HG02571 (cell line): ENCODE results near the gene PLEKHG4B.
"Not testable (repeated sequence)": the region's sequence is repeated elsewhere in the genome, so short reads cannot be mapped to it uniquely, and the experiment has no call there.

Experiments
- ATAC-seq: cut with Tn5 transposase; IDR thresholded peaks from one replicate; pipeline ENCODE4 v1.9.1; 2021; ENCODE audit warnings: mild to moderate bottlenecking, moderate library complexity; ENCODE audit not compliant: unreplicated experiment

PLEKHG4B gene, protein sequence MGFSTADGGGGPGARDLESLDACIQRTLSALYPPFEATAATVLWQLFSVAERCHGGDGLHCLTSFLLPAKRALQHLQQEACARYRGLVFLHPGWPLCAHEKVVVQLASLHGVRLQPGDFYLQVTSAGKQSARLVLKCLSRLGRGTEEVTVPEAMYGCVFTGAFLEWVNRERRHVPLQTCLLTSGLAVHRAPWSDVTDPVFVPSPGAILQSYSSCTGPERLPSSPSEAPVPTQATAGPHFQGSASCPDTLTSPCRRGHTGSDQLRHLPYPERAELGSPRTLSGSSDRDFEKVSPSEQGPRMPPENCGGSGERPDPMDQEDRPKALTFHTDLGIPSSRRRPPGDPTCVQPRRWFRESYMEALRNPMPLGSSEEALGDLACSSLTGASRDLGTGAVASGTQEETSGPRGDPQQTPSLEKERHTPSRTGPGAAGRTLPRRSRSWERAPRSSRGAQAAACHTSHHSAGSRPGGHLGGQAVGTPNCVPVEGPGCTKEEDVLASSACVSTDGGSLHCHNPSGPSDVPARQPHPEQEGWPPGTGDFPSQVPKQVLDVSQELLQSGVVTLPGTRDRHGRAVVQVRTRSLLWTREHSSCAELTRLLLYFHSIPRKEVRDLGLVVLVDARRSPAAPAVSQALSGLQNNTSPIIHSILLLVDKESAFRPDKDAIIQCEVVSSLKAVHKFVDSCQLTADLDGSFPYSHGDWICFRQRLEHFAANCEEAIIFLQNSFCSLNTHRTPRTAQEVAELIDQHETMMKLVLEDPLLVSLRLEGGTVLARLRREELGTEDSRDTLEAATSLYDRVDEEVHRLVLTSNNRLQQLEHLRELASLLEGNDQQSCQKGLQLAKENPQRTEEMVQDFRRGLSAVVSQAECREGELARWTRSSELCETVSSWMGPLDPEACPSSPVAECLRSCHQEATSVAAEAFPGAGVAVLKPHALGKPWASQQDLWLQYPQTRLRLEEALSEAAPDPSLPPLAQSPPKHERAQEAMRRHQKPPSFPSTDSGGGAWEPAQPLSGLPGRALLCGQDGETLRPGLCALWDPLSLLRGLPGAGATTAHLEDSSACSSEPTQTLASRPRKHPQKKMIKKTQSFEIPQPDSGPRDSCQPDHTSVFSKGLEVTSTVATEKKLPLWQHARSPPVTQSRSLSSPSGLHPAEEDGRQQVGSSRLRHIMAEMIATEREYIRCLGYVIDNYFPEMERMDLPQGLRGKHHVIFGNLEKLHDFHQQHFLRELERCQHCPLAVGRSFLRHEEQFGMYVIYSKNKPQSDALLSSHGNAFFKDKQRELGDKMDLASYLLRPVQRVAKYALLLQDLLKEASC (N-terminal part only)

DNA sequence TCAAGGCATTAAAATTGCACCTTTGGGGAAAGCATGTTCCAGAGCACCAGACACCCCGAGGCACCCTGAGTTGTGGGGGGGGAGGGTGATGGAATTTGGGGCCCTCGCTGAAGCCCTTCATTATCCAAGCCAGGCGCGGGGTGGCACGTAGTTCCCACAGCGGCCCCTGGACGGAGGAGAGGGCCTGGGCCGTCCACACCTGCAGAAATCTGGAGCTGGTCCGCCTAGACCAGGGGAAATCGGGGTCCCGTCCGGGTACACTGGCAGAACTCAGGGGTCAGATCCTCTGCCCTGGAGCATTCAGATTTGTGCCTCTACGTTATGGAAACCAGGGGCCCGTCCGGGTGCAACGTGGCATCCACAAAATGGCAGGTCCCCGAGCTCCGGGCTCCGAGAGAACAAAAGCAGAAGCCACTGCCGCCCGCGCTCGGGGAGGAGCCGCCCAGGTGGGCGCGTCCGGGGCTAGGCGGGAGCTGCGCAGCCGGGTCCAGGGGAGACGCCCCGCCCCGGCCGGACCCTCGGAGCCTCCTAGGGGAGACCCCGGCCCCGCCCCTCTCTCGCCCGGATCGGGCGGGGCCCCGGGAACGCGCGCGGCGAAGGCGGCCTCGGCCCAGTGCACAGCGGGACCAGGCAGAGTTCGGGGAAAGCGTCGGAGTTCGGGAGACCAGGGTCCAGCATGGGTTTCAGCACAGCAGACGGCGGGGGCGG, at the start of gene PLEKHG4B:
Gene PLEKHG4B (plus strand): TSS at position 613 of the 708 bp plus-strand sequence. CDS start 64 bp downstream, at position 677.
- ATAC-seq = no peak

DNA sequence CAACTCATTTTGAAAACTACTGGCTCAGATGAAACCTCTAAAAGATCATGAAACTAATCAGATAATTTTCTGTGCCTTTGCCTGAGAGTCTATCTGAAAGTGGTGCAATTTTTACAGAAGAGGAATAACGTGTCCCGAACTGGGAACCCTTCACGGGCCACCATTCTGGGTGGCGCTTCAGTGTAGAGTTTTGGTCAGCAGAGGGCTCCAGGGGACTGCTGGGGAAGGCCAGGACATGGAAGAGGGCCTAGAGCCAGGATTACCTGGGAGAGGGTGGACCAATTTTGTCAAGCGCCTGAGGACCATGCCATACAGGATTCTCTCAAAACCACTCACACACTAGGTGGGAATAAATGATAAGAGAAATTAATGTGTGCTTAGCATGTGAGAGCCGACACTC, 49.7 kb upstream of the PLEKHG4B start:
- ATAC-seq = no peak

- no peak for ATAC-seq
These were observed 43.8 kb upstream of the PLEKHG4B start for GRCh38 chr5:48192-48591.

DNA sequence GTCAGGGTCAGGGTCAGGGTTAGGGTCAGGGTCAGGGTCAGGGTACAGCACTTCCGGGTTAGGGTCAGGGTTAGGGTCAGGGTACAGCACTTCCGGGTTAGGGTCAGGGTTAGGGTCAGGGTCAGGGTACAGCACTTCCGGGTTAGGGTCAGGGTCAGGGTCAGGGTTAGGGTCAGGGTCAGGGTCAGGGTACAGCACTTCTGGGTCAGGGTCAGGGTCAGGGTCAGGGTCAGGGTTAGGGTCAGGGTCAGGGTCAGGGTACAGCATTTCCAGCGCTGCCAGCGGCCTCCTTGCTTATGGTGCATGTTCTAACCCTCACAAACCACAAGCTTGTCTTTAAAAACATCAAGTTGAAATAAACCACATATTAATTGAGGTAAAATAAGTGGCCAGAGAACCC, 42.4 kb upstream of the PLEKHG4B start:
- ATAC-seq = not testable (repeated sequence)

GRCh38 chr5:49953-50544, 41.9 kb upstream of the PLEKHG4B start:
- no peak for ATAC-seq

DNA sequence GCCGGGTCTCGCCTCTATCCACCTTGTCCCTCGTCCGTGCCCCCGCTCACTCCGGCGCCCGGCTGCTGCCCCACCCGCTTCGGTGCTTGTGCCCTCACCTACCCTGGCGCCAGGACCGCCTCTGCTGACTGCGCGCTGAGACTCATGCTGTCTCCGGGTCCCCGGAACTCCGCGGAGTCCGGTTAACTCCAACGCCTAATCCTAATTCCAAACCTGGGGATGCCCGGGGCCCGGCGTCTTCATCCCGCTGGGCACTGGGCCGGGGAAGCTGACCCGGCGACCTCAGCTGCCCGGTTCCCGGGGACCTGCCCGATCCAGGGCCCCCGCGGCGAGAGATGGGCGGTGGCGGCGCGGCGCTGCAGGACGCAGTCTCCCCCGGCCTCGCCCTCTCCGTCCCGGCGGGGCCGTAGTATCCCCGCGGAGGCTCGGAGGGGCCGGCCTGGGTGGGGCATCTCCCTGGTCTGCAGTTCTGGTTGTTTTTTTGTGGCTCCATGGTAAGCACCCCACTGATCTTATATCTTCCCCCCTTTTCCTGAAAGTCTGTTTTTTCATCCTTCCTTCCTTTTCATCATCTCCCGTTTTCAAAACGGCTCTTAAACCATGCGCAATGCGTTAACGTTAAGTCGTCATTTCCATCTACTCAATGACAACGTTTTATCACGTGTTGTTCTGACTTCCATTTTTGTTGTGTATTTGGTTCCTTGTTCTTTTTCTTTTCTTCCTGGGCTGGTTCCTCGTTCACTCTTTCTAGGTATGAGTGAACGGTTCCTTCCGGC, 41.1 kb upstream of the PLEKHG4B start:
- no peak for ATAC-seq

GRCh38 chr5:51500-51823, 40.5 kb upstream of the PLEKHG4B start:
- ATAC-seq = no peak

DNA sequence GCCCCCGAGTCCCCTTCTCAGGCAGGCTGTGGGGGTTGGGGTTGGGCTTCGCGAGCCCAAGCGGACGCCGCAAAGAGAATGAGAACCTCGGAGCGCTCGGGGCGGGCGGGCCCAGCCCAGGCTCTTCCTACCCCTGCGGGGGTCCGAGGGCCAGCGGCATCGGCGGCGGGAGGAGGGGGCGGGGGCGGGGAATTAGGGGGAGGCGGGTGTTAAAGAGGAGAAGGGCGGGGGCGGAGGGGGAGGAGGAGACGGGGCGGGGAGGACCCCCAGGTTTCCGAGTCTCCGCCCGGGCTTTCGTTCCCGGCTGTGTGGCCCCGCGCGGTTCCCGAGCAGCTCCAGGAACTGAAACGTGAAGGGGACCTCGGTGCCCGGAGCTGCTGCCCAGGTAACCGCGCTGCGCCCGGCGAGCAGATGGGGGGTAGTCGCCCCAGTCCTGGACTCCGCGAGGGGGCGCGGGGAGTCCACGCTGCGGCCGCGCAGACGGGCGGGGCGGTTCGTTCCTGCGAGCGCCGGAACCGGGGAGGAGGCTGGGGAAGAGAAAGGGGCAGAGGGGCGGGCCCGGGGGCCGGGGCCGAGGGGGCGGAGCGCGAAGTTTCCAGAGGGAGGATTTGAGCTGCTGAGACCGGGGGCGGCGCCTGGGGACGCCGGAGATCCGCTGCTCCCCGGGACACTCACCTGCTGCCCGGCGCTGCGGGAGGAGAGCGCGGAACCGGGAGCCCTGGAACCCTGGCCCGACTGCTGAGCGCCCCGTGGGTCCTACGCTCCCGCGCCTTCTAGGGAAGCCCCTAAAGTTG, 38.4 kb upstream of the PLEKHG4B start:
- no peak for ATAC-seq

DNA sequence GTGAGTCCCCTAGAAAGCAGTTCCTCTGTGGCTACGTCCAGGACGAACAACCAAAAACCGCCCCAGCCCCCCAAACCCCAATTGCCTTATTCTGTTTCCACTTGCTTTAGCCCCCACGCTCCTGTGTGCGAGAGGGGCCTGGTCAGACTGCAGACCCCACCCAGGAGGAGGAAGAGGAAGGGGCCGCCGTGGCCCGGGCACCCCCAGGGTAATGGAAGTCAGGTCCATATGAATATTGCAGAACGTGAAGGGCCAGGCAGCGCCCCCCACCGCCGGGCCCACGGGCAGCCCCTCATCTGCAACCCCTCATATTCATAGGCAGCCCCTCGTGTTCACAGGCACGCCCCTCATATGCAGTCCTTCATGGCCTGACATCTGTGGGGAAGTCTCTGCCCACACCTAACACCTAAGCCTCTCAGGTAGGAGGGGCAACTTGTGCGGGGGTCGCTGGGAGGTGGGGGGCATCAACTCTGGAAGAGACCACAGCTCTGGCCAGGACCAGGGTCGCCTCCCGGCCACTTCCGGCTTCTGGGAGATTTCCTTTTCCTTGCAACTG, 37.7 kb upstream of the PLEKHG4B start:
- ATAC-seq = no peak

GRCh38 chr5:54876-55569, 36.9 kb upstream of the PLEKHG4B start:
- no peak for ATAC-seq

DNA sequence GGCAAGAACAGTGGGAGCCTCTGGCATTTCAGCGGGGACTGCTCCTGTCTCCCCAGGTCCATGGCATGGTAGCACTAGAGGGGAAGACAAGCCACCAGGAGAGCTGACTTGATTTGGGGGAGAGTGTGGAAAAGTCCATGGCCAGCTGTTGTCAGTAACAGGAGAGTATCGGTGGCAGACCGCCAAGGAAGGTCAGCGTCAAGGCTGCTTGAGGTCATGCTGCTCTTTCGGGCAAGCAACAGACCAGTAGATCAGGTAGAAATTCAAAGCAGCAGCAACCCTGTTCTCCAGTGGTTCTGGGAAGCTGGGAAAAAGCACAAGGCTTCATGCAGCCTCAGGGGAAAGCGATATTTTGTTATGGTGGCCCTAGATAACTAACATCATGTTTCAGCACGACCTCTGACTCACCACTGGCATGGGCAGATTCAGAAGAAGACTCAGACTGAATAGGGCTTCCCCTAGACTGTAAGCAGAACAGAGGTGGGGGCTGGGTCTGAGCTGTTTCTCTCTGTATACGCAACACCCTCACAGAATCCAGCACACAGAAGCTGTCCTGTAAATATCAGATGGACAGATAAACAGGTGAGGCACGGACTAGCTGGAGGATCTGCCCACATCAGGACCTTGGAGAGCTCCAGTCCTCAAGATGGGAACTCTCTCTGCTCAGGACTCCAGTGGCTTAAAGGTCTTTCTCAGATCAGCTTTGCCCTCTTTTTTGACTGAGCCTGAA, 35.2 kb upstream of the PLEKHG4B start:
- ATAC-seq = no peak

GRCh38 chr5:60250-60649, 31.7 kb upstream of the PLEKHG4B start:
- ATAC-seq = not testable (repeated sequence)

DNA sequence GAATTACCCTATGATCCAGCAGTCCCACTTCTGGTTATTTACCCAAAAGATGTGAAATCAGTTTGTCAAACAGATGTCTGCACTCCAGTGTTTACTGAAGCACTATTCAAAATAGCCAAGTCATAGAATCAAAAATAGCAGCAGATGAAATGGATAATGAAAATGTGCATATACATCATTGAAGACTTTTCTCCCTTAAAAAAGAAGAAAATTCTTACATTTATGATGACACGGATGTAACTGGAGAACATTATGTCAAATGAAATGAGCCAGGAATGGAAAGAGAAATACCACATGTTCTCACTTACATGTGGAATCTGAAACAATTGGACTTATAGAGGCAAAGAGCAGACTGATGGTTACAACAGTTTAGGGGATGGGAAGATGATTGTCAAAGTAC, 21.5 kb upstream of the PLEKHG4B start:
- ATAC-seq = no peak

DNA sequence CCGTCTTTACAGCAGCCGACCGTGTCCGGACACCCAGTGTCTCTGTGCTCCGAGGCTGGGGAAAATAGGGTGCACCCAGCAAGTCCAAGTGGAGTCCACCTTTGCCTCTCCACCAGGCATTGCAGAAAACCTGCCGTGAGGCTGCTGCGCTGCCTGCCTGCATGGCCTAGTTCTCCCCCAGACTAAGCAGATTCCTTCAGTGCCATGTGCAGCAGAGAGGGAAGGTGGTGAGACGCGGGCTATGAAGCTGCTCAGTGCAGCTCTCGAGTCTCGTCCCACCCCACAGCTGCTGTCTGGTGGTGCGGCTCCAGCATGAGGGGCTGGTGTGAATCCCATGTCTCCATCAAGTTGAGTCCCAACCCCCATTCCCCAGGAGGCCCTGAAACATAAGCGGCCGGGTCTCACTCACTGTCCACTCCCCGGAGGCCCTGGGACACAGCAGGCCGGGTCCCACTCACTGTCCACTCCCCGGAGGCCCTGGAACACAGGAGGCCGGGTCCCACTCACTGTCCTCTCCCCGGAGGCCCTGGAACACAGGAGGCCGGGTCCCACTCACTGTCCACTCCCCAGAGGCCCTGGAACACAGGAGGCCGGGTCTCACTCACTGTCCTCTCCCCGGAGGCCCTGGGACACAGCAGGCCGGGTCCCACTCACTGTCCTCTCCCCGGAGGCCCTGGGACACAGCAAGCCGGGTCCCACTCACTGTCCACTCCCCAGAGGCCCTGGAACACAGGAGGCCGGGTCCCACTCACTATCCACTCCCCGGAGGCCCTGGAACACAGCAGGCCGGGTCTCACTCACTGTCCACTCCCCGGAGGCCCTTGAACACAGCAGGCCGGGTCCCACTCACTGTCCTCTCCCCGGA, 19.4 kb upstream of the PLEKHG4B start:
- not testable (repeated sequence) for ATAC-seq

- not testable (repeated sequence) for ATAC-seq
These were observed 18.9 kb upstream of the PLEKHG4B start for GRCh38 chr5:73181-73447.

DNA sequence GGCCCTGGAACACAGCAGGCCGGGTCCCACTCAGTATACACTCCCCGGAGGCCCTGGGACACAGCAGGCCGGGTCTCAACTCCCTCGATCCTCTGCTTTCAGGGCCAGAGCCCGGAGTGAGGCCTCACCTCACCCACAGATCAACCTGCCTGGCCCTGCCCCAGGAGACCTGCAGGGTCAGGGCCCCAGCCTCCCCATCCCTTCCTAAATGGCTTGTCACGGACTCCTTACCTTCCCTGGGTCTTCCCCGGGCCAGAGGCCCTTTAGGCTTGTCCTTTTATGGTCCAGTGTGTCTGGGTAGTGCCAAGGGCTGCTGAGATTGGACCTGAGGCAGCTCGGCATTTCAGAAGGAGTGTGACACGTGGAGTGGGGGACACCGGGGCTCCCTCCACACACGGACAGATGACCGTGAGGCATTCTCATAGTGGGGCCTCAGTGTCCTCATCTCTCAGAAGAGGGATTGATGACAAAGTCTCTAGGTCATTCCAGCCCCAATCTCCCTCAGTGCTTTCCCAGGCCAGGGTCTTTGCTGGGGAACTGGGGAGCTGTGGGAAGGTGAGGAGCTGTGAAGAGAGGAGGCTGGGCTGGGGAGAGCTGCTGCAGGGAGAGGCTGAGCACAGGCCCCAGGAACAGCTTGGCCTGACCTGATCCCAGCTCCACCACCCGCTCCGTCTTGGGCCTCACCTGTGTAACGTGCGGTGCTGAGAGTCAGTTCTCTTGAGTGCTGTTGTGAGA, 18.0 kb upstream of the PLEKHG4B start:
- ATAC-seq = no peak
